Suprapubic skin (tissue), 4 donors: ENCODE results near the gene TRIM31. TPM values are rescaled to one million over a fixed set of nuclear protein-coding genes. Genes with fewer than 3 reads are reported as not detected.

Source experiments
- DNase-seq, 2 donors: peaks; one replicate each; pipeline ENCODE4 v3.0.0-alpha.2; 2019; ENCODE audit warnings: low spot score in 2 of 2
- H3K27ac ChIP-seq: fragments of 200-600 bp; sonication (generic); one replicate; pipeline ENCODE4 v1.5.1; 2019
- H3K27me3 ChIP-seq: fragments of 200-600 bp; sonication (generic); one replicate; pipeline ENCODE4 v1.5.1; 2019
- H3K36me3 ChIP-seq: fragments of 200-600 bp; sonication (generic); one replicate; pipeline ENCODE4 v1.5.1; 2019
- H3K4me1 ChIP-seq: fragments of 200-600 bp; sonication (generic); one replicate; pipeline ENCODE4 v1.5.1; 2019
- H3K4me3 ChIP-seq: fragments of 200-600 bp; sonication (generic); one replicate; pipeline ENCODE4 v1.5.1; 2019; ENCODE audit warnings: mild to moderate bottlenecking
- H3K9me3 ChIP-seq: fragments of 200-600 bp; sonication (generic); one replicate; pipeline ENCODE4 v1.5.1; 2019
- EP300 ChIP-seq: sonication (generic); formaldehyde crosslinking; IDR thresholded peaks from one replicate; pipeline ENCODE4 v1.6.1; 2017; ENCODE audit warnings: antibody characterized with exemption
- POLR2A ChIP-seq, 2 donors: fragments of 450-650 bp; IDR thresholded peaks; one replicate each; pipeline ENCODE4 v1.6.1; 2017; ENCODE audit warnings: antibody characterized with exemption in 2 of 2, mild to moderate bottlenecking in 2 of 2, moderate library complexity in 2 of 2
- POLR2AphosphoS5 ChIP-seq, 3 donors: sonication (generic); formaldehyde crosslinking; IDR thresholded peaks; one replicate each; pipeline ENCODE4 v1.6.1; 2017; ENCODE audit warnings: antibody characterized with exemption in 3 of 3
- WGBS: methylation state at CpG from one replicate; pipeline ENCODE4 v1.1.5; 2018; 5-methylcytosine and 5-hydroxymethylcytosine counted together
- total RNA-seq, 4 donors: library from RNA; depleted of rRNA; stranded (reverse); fragments of >200 nt; gene quantifications; one replicate each; pipeline ENCODE4 v1.1.0, GENCODE V29; 2016
- TF ChIP-seq, protein P1 (sequence below), 2 donors: fragments of 200-600 bp in 1 of 2; fragments of 450-650 bp in 1 of 2; sonication (generic) in 1 of 2; IDR thresholded peaks; one replicate each; pipeline ENCODE4 v1.5.1; 2016 to 2019; ENCODE audit warnings: antibody characterized with exemption in 2 of 2, mild to moderate bottlenecking in 1 of 2, moderate library complexity in 1 of 2

The TRIM31 gene
- total RNA-seq, result under 1 TPM in 1 of 4 donors, not detected in 3; 0.57 TPM

DNA sequence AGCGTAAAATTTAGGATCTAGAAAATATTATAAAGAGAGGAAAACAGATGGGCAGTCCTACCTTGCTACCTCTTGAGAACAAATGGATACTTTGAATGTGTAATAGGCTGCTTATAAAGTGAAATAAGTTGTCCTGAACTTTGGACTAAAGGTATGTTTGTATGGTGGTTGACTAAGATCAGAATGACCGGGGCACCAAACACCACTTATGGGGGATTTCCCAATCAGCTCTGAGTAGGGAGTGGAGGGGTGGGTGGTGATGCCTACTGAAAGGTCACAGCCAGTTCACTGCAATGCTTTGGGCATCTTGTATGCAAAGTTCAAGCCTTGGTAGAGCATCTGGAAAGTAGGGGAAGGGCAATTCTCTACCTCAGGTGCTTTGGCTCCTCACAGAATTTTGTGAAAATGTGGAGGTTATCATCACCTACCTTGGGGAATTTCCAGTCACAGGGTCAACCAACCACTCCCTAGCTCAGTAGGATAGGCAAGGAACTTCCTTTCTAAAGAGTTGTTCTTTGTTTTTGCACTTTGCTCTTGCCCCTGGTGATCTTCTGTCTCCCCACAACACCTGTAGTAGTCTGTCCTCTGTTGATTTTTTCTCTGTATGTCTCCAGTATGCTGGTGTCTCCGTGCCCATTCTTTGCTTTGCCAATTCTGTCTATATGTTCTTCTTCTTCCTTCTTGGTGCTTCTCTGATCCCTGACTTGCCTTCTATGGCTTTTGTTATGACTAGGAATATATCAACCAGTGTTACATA, at the start of gene TRIM31:
TRIM31 (minus strand) TSS at position 88 of the 757 bp plus-strand sequence. CDS start 285 bp downstream, outside the sequence.
- no peak for TF ChIP-seq POLR2AphosphoS5 (IDR thresholded peaks at IDR 0.05)
- TF ChIP-seq POLR2A (IDR thresholded peaks at IDR 0.05), result no peak
- TF ChIP-seq EP300, result no peak
- TF ChIP-seq, protein P1, sequence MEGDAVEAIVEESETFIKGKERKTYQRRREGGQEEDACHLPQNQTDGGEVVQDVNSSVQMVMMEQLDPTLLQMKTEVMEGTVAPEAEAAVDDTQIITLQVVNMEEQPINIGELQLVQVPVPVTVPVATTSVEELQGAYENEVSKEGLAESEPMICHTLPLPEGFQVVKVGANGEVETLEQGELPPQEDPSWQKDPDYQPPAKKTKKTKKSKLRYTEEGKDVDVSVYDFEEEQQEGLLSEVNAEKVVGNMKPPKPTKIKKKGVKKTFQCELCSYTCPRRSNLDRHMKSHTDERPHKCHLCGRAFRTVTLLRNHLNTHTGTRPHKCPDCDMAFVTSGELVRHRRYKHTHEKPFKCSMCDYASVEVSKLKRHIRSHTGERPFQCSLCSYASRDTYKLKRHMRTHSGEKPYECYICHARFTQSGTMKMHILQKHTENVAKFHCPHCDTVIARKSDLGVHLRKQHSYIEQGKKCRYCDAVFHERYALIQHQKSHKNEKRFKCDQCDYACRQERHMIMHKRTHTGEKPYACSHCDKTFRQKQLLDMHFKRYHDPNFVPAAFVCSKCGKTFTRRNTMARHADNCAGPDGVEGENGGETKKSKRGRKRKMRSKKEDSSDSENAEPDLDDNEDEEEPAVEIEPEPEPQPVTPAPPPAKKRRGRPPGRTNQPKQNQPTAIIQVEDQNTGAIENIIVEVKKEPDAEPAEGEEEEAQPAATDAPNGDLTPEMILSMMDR (IDR thresholded peaks at IDR 0.05), result no peak
- peaks cover 66% of the 10 kb centered on the region for H3K27me3 ChIP-seq
- no peak within 1 kb of the TSS for H3K4me3 ChIP-seq
- no peak for DNase-seq
- no peaks in the 10 kb centered on the region for H3K9me3 ChIP-seq
- H3K27ac ChIP-seq, result no peak within 1 kb of the TSS
- WGBS, result 76% methylated on average over 3 of the region's 3 CpGs
- no peaks in the 10 kb centered on the region for H3K36me3 ChIP-seq
- no peaks in the 10 kb centered on the region for H3K4me1 ChIP-seq

- Histone ChIP-seq H3K36me3 (no peaks in the 10 kb centered on the region), H3K27me3 (peaks cover 15% of the 10 kb centered on the region), H3K27ac (no peak overlapping the region), H3K4me3 (no peak overlapping the region), H3K4me1 (no peaks in the 10 kb centered on the region), H3K9me3 (no peaks in the 10 kb centered on the region)
- no peak for DNase-seq
- 68% methylated on average over 12 of the region's 12 CpGs for WGBS
- no peak for TF ChIP-seq POLR2AphosphoS5 (IDR thresholded peaks at IDR 0.05)
- TF ChIP-seq, protein P1 (IDR thresholded peaks at IDR 0.05), result no peak
- TF ChIP-seq EP300, result no peak
- TF ChIP-seq POLR2A (IDR thresholded peaks at IDR 0.05), result no peak
Observed at GRCh38 chr6:30162265-30163089, 49.6 kb upstream of the TRIM31 start.

DNA sequence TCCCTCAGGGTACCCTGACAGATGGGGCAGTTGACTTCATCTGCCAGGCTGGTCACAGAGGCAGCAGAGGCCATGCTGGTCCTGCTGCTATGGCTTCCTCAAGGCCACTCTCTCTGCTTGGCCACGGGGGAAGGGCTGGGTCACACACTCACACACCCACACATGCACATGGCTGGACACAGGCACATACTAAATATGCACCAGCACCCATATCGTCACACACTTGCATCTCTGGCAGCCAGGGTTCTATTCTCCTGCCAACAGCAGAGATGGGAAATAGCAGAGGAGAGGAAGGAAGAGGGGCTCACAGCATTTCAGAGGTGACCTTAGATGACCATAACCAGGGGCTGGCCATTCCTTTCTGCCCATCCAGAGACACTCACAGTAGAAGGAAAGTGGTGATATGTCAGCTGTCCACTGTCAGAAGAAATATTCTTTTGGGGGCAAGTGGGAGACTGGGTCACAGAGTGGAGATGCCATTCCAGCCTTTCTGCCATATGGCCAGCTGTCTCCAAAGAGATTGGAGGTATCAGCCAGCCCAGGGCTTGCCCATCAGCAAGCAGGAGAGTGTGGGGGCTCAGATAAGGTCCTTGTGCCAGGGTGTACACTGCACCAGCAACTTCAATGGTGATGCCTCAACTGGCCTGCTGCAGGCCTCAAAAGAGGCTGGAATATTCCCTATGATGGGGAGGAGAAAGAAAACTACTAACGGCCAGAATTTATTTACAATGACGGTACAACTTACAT, 48.1 kb upstream of the TRIM31 start, which contains the start of gene TRIM10:
TRIM10 (minus strand) TSS at position 427 of the 747 bp plus-strand sequence; CDS start at position 74, 353 bp downstream.
- peaks cover under 1% of the 10 kb centered on the region for H3K4me1 ChIP-seq
- TF ChIP-seq POLR2A (IDR thresholded peaks at IDR 0.05) (no peak), POLR2AphosphoS5 (IDR thresholded peaks at IDR 0.05) (no peak), EP300 (no peak)
- TF ChIP-seq, protein P1 (IDR thresholded peaks at IDR 0.05), result no peak
- no peak for DNase-seq
- H3K27ac ChIP-seq, result no peak within 1 kb of the TSS
- WGBS, result 82% methylated on average over 3 of the region's 4 CpGs
- H3K9me3 ChIP-seq, result no peaks in the 10 kb centered on the region
- no peaks in the 10 kb centered on the region for H3K36me3 ChIP-seq
- peaks cover 6% of the 10 kb centered on the region for H3K27me3 ChIP-seq
- no peak within 1 kb of the TSS for H3K4me3 ChIP-seq

GRCh38 chr6:30160008-30160784, 47.3 kb upstream of the TRIM31 start:
- Histone ChIP-seq H3K27ac (no peak overlapping the region), H3K9me3 (no peaks in the 10 kb centered on the region), H3K27me3 (peaks cover 6% of the 10 kb centered on the region), H3K4me1 (peaks cover 4% of the 10 kb centered on the region), H3K36me3 (no peaks in the 10 kb centered on the region), H3K4me3 (no peak overlapping the region)
- no peak for DNase-seq
- TF ChIP-seq, protein P1 (IDR thresholded peaks at IDR 0.05), result no peak
- TF ChIP-seq EP300 (no peak), POLR2A (IDR thresholded peaks at IDR 0.05) (no peak), POLR2AphosphoS5 (IDR thresholded peaks at IDR 0.05) (no peak)
- WGBS, result 81% methylated on average over 11 of the region's 17 CpGs
